ENCODE measurements around the gene SGTA.

SGTA gene

GRCh38 chr19:2807379-2808128 is 24.5 kb upstream of the SGTA start:
- Histone ChIP-seq H3K4me1 (ENCODE audit: insufficient read depth, low read length) (no peaks in the 10 kb centered on the region), H3K9me3 (ENCODE audit: insufficient read depth, low read depth, low read length) (no peaks in the 10 kb centered on the region), H3K9ac (ENCODE audit: low read depth, low read length) (no peak overlapping the region), H3K4me3 (ENCODE audit: low read length) (no peak overlapping the region), H3K27ac (ENCODE audit: low read length) (no peak overlapping the region), H3K36me3 (ENCODE audit: insufficient read depth, low read depth, low read length) (peaks cover 94% of the 10 kb centered on the region), H3K27me3 (ENCODE audit: insufficient read depth, low read length) (no peaks in the 10 kb centered on the region)

GRCh38 chr19:2806736-2807378 is 23.8 kb upstream of the SGTA start:
- no peak overlapping the region for H3K9ac ChIP-seq (ENCODE audit: low read depth, low read length)
- no peak overlapping the region for H3K4me3 ChIP-seq (ENCODE audit: low read length)
- no peaks in the 10 kb centered on the region for H3K4me1 ChIP-seq (ENCODE audit: insufficient read depth, low read length)
- no peaks in the 10 kb centered on the region for H3K9me3 ChIP-seq (ENCODE audit: insufficient read depth, low read depth, low read length)
- H3K27ac ChIP-seq (ENCODE audit: low read length) = no peak overlapping the region
- no peaks in the 10 kb centered on the region for H3K27me3 ChIP-seq (ENCODE audit: insufficient read depth, low read length)
- peaks cover 91% of the 10 kb centered on the region for H3K36me3 ChIP-seq (ENCODE audit: insufficient read depth, low read depth, low read length)

- H3K27ac ChIP-seq (ENCODE audit: low read length) = no peak overlapping the region
- no peaks in the 10 kb centered on the region for H3K27me3 ChIP-seq (ENCODE audit: insufficient read depth, low read length)
- H3K9me3 ChIP-seq (ENCODE audit: insufficient read depth, low read depth, low read length) = no peaks in the 10 kb centered on the region
- H3K4me3 ChIP-seq (ENCODE audit: low read length) = no peak overlapping the region
- no peak overlapping the region for H3K9ac ChIP-seq (ENCODE audit: low read depth, low read length)
- peaks cover 92% of the 10 kb centered on the region for H3K36me3 ChIP-seq (ENCODE audit: insufficient read depth, low read depth, low read length)
- H3K4me1 ChIP-seq (ENCODE audit: insufficient read depth, low read length) = no peaks in the 10 kb centered on the region
Measured at GRCh38 chr19:2805991-2806649, 23.0 kb upstream of the SGTA start.

GRCh38 chr19:2805261-2805900 is 22.3 kb upstream of the SGTA start:
- no peak overlapping the region for H3K4me3 ChIP-seq (ENCODE audit: low read length)
- H3K27ac ChIP-seq (ENCODE audit: low read length) = no peak overlapping the region

GRCh38 chr19:2804156-2805004 is 21.3 kb upstream of the SGTA start:
- Histone ChIP-seq H3K27me3 (ENCODE audit: insufficient read depth, low read length) (no peaks in the 10 kb centered on the region), H3K4me1 (ENCODE audit: insufficient read depth, low read length) (no peaks in the 10 kb centered on the region), H3K27ac (ENCODE audit: low read length) (no peak overlapping the region), H3K9ac (ENCODE audit: low read depth, low read length) (no peak overlapping the region), H3K36me3 (ENCODE audit: insufficient read depth, low read depth, low read length) (peaks cover 91% of the 10 kb centered on the region), H3K4me3 (ENCODE audit: low read length) (no peak overlapping the region), H3K9me3 (ENCODE audit: insufficient read depth, low read depth, low read length) (no peaks in the 10 kb centered on the region)

More at GRCh38 chr19:2805261-2805900, 22.3 kb upstream of the SGTA start:
- no peaks in the 10 kb centered on the region for H3K9me3 ChIP-seq (ENCODE audit: insufficient read depth, low read depth, low read length)
- H3K36me3 ChIP-seq (ENCODE audit: insufficient read depth, low read depth, low read length) = peaks cover 92% of the 10 kb centered on the region
- H3K27me3 ChIP-seq (ENCODE audit: insufficient read depth, low read length) = no peaks in the 10 kb centered on the region
- H3K9ac ChIP-seq (ENCODE audit: low read depth, low read length) = no peak overlapping the region
- H3K4me1 ChIP-seq (ENCODE audit: insufficient read depth, low read length) = no peaks in the 10 kb centered on the region

GRCh38 chr19:2803486-2804155 is 20.5 kb upstream of the SGTA start:
- Histone ChIP-seq H3K36me3 (ENCODE audit: insufficient read depth, low read depth, low read length) (peaks cover 91% of the 10 kb centered on the region), H3K9ac (ENCODE audit: low read depth, low read length) (no peak overlapping the region), H3K4me1 (ENCODE audit: insufficient read depth, low read length) (no peaks in the 10 kb centered on the region)

GRCh38 chr19:2802826-2803225 is 19.8 kb upstream of the SGTA start:
- Histone ChIP-seq H3K4me3 (ENCODE audit: low read length) (no peak overlapping the region), H3K36me3 (ENCODE audit: insufficient read depth, low read depth, low read length) (peaks cover 92% of the 10 kb centered on the region), H3K9me3 (ENCODE audit: insufficient read depth, low read depth, low read length) (no peaks in the 10 kb centered on the region), H3K4me1 (ENCODE audit: insufficient read depth, low read length) (no peaks in the 10 kb centered on the region), H3K9ac (ENCODE audit: low read depth, low read length) (no peak overlapping the region), H3K27me3 (ENCODE audit: insufficient read depth, low read length) (no peaks in the 10 kb centered on the region), H3K27ac (ENCODE audit: low read length) (no peak overlapping the region)

More at GRCh38 chr19:2803486-2804155, 20.5 kb upstream of the SGTA start:
- no peak overlapping the region for H3K4me3 ChIP-seq (ENCODE audit: low read length)
- H3K9me3 ChIP-seq (ENCODE audit: insufficient read depth, low read depth, low read length) = no peaks in the 10 kb centered on the region
- no peaks in the 10 kb centered on the region for H3K27me3 ChIP-seq (ENCODE audit: insufficient read depth, low read length)
- H3K27ac ChIP-seq (ENCODE audit: low read length) = no peak overlapping the region

GRCh38 chr19:2800506-2800905 is 17.4 kb upstream of the SGTA start:
- Histone ChIP-seq H3K9ac (ENCODE audit: low read depth, low read length) (no peak overlapping the region), H3K36me3 (ENCODE audit: insufficient read depth, low read depth, low read length) (peaks cover 94% of the 10 kb centered on the region), H3K27me3 (ENCODE audit: insufficient read depth, low read length) (no peaks in the 10 kb centered on the region), H3K9me3 (ENCODE audit: insufficient read depth, low read depth, low read length) (no peaks in the 10 kb centered on the region), H3K4me3 (ENCODE audit: low read length) (no peak overlapping the region), H3K27ac (ENCODE audit: low read length) (no peak overlapping the region), H3K4me1 (ENCODE audit: insufficient read depth, low read length) (no peaks in the 10 kb centered on the region)

- no peaks in the 10 kb centered on the region for H3K4me1 ChIP-seq (ENCODE audit: insufficient read depth, low read length)
- no peak overlapping the region for H3K9ac ChIP-seq (ENCODE audit: low read depth, low read length)
- no peaks in the 10 kb centered on the region for H3K9me3 ChIP-seq (ENCODE audit: insufficient read depth, low read depth, low read length)
- H3K27ac ChIP-seq (ENCODE audit: low read length) = no peak overlapping the region
- no peak overlapping the region for H3K4me3 ChIP-seq (ENCODE audit: low read length)
- H3K27me3 ChIP-seq (ENCODE audit: insufficient read depth, low read length) = no peaks in the 10 kb centered on the region
- peaks cover 92% of the 10 kb centered on the region for H3K36me3 ChIP-seq (ENCODE audit: insufficient read depth, low read depth, low read length)
Measured at GRCh38 chr19:2799273-2800020, 16.4 kb upstream of the SGTA start.

- Histone ChIP-seq H3K4me1 (ENCODE audit: insufficient read depth, low read length) (no peaks in the 10 kb centered on the region), H3K9ac (ENCODE audit: low read depth, low read length) (no peak overlapping the region), H3K36me3 (ENCODE audit: insufficient read depth, low read depth, low read length) (peaks cover 92% of the 10 kb centered on the region)
Measured at GRCh38 chr19:2798733-2799132, 15.7 kb upstream of the SGTA start.

More at GRCh38 chr19:2798733-2799132, 15.7 kb upstream of the SGTA start:
- Histone ChIP-seq H3K27ac (ENCODE audit: low read length) (no peak overlapping the region), H3K27me3 (ENCODE audit: insufficient read depth, low read length) (no peaks in the 10 kb centered on the region), H3K4me3 (ENCODE audit: low read length) (no peak overlapping the region), H3K9me3 (ENCODE audit: insufficient read depth, low read depth, low read length) (no peaks in the 10 kb centered on the region)

All from iPS-20b (cell line).